Measurements from ENCODE around the gene STIM2.

DNA sequence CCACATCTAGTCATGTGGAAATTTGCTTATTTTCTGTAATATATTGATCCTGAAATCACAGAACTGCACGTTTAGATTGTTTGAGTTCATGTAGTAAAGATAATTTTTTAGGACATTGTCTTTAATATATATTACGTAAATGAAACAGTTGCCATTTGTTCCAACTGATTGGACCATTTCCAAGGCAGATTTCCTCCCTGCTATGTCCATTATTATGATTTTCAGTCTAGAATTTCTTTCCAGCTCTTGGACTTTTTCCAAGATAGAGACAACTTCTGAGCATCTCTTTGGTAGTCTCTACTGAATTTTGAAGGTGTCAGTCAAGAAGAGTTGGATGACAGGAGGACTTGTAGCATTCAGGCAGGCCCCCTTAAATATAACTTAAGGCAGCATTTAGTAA, 94.6 kb downstream of the STIM2 start:
- TF ChIP-seq, protein P1, sequence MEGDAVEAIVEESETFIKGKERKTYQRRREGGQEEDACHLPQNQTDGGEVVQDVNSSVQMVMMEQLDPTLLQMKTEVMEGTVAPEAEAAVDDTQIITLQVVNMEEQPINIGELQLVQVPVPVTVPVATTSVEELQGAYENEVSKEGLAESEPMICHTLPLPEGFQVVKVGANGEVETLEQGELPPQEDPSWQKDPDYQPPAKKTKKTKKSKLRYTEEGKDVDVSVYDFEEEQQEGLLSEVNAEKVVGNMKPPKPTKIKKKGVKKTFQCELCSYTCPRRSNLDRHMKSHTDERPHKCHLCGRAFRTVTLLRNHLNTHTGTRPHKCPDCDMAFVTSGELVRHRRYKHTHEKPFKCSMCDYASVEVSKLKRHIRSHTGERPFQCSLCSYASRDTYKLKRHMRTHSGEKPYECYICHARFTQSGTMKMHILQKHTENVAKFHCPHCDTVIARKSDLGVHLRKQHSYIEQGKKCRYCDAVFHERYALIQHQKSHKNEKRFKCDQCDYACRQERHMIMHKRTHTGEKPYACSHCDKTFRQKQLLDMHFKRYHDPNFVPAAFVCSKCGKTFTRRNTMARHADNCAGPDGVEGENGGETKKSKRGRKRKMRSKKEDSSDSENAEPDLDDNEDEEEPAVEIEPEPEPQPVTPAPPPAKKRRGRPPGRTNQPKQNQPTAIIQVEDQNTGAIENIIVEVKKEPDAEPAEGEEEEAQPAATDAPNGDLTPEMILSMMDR (conservative IDR thresholded peaks at IDR 0.05 in 1 of 2, IDR thresholded peaks at IDR 0.05 in 1 of 2; ENCODE audit: low read depth in 1 of 2, low read length in 2 of 2) = no peak
- no peak for TF ChIP-seq EZH2 (IDR thresholded peaks at IDR 0.05; ENCODE audit: low read length, missing control alignments)
